Measurements from ENCODE around the gene AHCTF1.
"Not testable (repeated sequence)": the region's sequence is repeated elsewhere in the genome, so short reads cannot be mapped to it uniquely, and the experiment has no call there.

Gene AHCTF1

GRCh38 chr1:246838118-246838456, 93.7 kb downstream of the AHCTF1 start:
- no peak for DNase-seq (ENCODE audit: low read depth in 2 of 2)

DNA sequence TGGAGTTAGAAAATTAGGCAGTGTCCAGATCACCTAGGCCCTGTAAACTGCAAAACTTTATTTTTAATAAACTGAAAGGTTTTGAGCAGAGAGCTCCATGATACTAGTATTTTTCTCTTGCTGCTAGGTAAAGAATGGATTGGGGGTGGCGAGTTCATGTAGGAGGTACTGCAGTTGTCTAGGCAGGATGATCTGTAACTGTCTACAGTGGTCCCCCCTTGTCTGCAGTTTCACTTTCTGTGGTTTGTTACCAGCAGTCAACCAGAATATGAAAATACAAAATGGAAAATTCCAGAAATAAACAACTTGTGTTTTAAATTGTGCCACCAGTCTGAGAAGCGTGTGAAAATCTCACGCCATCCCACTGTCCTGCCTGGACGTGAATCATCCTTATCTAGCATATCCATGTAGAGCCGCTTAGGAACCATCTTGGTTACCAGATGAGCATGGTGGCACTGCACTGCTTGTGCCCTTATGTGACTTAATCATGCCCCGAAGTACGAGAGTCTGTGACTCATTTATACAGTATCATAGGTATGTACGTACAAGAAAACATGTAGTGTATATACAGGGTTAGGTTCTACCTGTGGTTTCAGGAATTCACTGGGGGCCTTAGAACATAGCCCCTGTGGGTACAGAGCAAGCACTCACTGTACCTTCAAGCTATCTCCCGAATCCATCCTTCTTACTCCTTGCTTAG, 94.2 kb downstream of the AHCTF1 start:
- DNase-seq (ENCODE audit: low read depth in 2 of 2) = no peak

- DNase-seq (ENCODE audit: low read depth in 2 of 2) = no peak
Observed at GRCh38 chr1:246836209-246836966, 95.4 kb downstream of the AHCTF1 start.

DNA sequence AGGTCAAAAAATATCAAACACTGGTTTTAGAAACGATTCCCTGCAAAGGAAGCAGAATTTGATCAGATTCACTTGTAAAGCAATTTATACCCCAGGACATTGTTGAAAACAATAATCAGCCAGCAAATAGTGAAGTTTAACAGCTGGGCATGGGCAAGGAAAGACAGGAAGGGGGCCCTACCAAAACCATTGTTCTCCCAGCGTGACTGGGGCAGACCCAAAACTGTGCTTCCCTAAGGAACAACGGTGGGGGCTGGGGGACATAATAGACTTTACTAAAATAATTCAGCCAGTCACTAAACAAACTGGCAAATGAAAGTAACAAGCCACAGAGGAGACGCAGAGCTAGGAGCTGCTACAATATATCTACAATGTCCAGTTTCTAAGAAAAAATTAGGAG, 100.2 kb downstream of the AHCTF1 start:
- DNase-seq (ENCODE audit: low read depth in 2 of 2) = no peak

GRCh38 chr1:246828818-246829217, 102.9 kb downstream of the AHCTF1 start:
- no peak for DNase-seq (ENCODE audit: low read depth in 2 of 2)

DNA sequence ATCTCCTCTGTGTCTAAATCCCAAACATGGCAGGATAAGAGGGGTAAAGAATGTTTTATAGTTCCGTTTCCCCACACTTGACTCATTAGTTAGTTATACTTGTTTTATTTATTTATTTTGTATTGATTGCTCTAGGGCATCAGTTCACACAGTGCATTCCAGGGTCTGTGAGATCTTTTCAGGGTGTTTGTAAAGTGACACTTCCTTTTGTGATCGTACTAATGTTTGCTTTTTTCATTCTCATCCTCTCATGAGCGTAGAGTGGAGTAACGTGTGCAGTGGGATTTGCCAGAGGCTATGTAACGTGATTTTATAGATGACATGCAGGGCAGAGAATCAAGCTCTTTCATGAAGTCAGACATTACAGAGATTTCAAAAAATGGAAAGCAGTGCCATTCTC, 104.4 kb downstream of the AHCTF1 start:
- DNase-seq (ENCODE audit: low read depth in 2 of 2) = no peak

GRCh38 chr1:246825557-246826175, 106.1 kb downstream of the AHCTF1 start:
- no peak for DNase-seq (ENCODE audit: low read depth in 2 of 2)

- DNase-seq (ENCODE audit: low read depth in 2 of 2) = no peak
Observed at GRCh38 chr1:246824541-246824940, 107.2 kb downstream of the AHCTF1 start.

GRCh38 chr1:246822154-246822553, 109.6 kb downstream of the AHCTF1 start:
- not testable (repeated sequence) for DNase-seq (ENCODE audit: low read depth in 2 of 2)

GRCh38 chr1:246820666-246821065, 111.1 kb downstream of the AHCTF1 start:
- DNase-seq (ENCODE audit: low read depth in 2 of 2) = no peak

GRCh38 chr1:246817778-246818177, 114.0 kb downstream of the AHCTF1 start:
- DNase-seq (ENCODE audit: low read depth in 2 of 2) = not testable (repeated sequence)

- DNase-seq (ENCODE audit: low read depth in 2 of 2) = no peak
Observed at GRCh38 chr1:246815693-246816270, 116.0 kb downstream of the AHCTF1 start.

- no peak for DNase-seq (ENCODE audit: low read depth in 2 of 2)
Observed at GRCh38 chr1:246814890-246815289, 116.9 kb downstream of the AHCTF1 start.

DNA sequence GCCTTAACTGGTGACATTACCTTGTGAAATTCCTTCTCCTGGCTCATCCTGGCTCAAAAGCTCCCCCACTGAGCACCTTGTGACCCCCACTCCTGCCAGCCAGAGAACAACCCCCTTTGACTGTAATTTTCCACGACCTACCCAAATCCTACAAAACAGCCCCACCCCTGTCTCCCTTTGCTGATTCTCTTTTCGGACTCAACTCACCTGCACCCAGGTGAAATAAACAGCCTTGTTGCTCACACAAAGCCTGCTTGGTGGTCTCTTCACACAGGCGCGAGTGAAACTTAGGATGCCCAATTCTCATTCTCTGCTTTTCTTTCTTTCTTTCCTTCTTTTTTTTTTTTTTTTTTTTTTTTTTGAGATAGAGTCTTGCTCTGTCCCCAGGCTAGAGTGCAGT, 118.4 kb downstream of the AHCTF1 start:
- DNase-seq (ENCODE audit: low read depth in 2 of 2) = not testable (repeated sequence)

DNA sequence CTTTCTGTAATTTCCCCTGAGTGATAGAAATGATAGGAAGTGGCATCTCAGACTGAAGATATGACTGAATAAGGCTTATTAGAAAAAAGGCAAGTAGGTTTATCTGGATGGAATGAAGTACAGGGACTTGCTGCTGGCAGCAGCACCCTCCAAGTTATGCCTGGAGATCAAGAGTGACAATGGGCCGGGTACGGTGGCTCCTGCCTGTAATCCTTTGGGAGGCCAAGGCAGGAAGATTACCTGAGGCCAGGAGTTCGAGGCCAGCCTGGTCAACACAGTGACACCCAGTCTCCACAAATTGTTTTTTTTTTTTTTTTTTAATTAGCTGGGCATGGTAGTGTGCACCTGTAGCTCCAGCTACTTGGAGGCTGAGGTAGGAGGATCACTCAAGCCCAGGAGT, 119.8 kb downstream of the AHCTF1 start:
- no peak for DNase-seq (ENCODE audit: low read depth in 2 of 2)

DNA sequence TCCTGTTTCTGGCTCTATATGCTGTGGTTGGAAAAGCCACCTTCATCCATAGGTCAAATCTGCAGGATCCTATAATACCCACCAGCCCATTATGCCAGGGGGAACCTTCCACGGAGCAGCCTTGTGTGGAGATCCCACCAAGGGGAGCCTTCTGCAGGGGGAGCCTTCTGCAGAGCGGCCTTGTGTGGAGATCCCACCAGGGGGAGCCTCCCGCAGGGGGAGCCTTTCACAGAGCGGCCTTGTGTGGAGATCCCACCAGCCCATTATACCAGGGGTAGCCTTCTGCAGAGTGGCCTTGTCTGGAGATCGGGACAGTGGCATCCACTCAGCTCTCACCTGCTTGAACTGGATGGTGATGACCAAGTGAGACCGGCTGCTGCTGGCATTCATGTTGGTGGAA, 122.3 kb downstream of the AHCTF1 start:
- no peak for DNase-seq (ENCODE audit: low read depth in 2 of 2)

DNA sequence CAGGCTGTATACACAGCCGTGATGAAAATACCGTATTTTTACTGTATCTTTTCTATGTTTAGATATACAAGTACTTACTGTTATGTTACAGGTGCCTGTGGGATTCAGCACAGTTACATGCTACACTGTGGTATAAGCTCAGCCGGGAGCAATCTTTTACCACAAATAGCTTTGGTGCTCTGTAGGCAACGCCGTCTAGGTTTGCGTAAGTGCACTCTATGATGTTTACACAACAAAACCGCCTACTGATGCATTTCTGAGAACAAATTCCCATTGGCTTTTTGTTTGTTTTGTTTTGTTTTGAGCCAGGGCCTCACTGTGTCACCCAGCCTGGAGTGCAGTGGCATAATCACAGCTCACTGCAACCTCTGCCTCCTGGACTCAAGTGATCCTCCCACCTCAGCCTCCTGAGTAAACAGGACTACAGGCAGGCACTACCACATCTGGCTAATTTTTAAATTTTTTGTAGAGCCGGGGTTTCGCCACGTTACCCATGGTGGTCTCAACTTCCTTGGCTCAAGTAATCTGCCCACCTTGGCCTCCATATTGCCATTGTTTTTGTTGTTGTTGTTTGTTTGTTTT, 126.5 kb downstream of the AHCTF1 start:
- DNase-seq (ENCODE audit: low read depth in 2 of 2) = no peak

GRCh38 chr1:246803883-246804282, 127.9 kb downstream of the AHCTF1 start:
- no peak for DNase-seq (ENCODE audit: low read depth in 2 of 2)

- no peak for DNase-seq (ENCODE audit: low read depth in 2 of 2)
Observed at GRCh38 chr1:246803373-246803772, 128.4 kb downstream of the AHCTF1 start.

DNA sequence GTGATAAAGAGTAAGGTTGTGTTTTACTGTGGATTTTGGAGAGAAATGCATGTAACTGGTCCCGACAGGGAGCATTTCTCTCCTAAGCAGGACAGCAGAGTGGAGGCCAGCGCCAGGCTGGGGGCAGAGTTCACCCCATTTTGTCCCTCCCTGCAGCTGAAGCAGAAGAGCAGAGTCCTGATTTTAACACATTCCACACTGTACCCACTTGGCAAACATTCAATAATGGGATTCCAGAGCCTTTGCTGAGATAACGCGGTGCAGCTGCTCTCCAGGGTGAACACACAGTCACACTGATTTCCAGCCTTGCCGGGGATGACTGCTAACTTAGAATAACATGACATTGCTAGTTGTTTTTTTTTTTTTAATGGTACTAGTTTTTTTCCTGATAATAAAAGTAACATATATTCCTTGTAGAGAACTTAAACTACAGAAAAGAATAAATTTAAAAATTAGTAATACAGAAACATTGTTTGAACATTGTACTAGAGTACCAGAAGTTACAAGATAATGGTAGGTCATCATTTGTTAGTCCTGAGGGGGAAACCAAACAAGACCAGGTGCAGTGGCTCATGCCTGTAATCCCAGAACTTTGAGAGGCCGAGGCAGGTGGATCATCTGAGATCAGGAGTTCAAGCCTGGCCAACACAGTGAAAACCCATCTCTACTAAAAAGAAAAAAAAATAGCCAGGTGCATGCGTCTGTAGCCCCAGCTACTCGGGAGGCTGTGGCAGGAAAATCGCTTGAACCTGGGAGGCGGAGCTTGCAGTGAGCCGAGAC, 130.3 kb downstream of the AHCTF1 start:
- no peak for DNase-seq (ENCODE audit: low read depth in 2 of 2)

- no peak for DNase-seq (ENCODE audit: low read depth in 2 of 2)
Observed at GRCh38 chr1:246800756-246801155, 131.0 kb downstream of the AHCTF1 start.

GRCh38 chr1:246800356-246800755, 131.4 kb downstream of the AHCTF1 start:
- no peak for DNase-seq (ENCODE audit: low read depth in 2 of 2)
